Astrocyte (in vitro differentiated cells and primary cell): ENCODE data around the gene UCHL3.

Experiments
- CTCF ChIP-seq: IDR thresholded peaks from 2 replicates; pipeline ENCODE4 v1.5.1; 2011; ENCODE audit warnings: low read depth, mild to moderate bottlenecking, inconsistent platforms, low read length, moderate library complexity; ENCODE audit not compliant: insufficient read depth
- EZH2 ChIP-seq: IDR thresholded peaks from 2 replicates; pipeline ENCODE4 v1.6.1; 2012; ENCODE audit warnings: mild to moderate bottlenecking, low read length, inconsistent platforms; ENCODE audit not compliant: insufficient read depth

GRCh38 chr13:75610466-75610865 lies 60.9 kb downstream of the UCHL3 start:
- TF ChIP-seq CTCF (no peak), EZH2 (no peak)
